HG03378 (cell line): ENCODE measurements around the gene SPG11.

ENCODE experiments used
- ATAC-seq: cut with Tn5 transposase; IDR thresholded peaks from one replicate; pipeline ENCODE4 v1.9.1; 2021; ENCODE audit warnings: mild to moderate bottlenecking, moderate library complexity; ENCODE audit not compliant: unreplicated experiment

SPG11 gene

GRCh38 chr15:44623178-44623577 is 40.3 kb downstream of the SPG11 start:
- ATAC-seq: no peak

GRCh38 chr15:44620081-44620480 is 43.4 kb downstream of the SPG11 start:
- ATAC-seq: no peak

GRCh38 chr15:44616974-44617373 is 46.5 kb downstream of the SPG11 start:
- no peak for ATAC-seq

GRCh38 chr15:44606740-44607139 is 56.7 kb downstream of the SPG11 start:
- no peak for ATAC-seq

GRCh38 chr15:44603126-44603525 is 60.3 kb downstream of the SPG11 start:
- ATAC-seq: no peak

- no peak for ATAC-seq
Measured at GRCh38 chr15:44598892-44599291, 64.6 kb downstream of the SPG11 start.

- ATAC-seq: no peak
Measured at GRCh38 chr15:44598066-44598465, 65.4 kb downstream of the SPG11 start.

GRCh38 chr15:44596511-44597010 is 66.9 kb downstream of the SPG11 start:
- no peak for ATAC-seq

- ATAC-seq: no peak
Measured at GRCh38 chr15:44595656-44596510, 67.6 kb downstream of the SPG11 start.

GRCh38 chr15:44595246-44595645 is 68.2 kb downstream of the SPG11 start:
- ATAC-seq: no peak

- ATAC-seq: no peak
Measured at GRCh38 chr15:44593042-44593736, 70.3 kb downstream of the SPG11 start.

- ATAC-seq: no peak
Measured at GRCh38 chr15:44591326-44591725, 72.1 kb downstream of the SPG11 start.

GRCh38 chr15:44588541-44588940 is 74.9 kb downstream of the SPG11 start:
- ATAC-seq: no peak

GRCh38 chr15:44585633-44586032 is 77.8 kb downstream of the SPG11 start:
- ATAC-seq: no peak

GRCh38 chr15:44584162-44584749 is 79.2 kb downstream of the SPG11 start:
- ATAC-seq: no peak

GRCh38 chr15:44580105-44580504 is 83.4 kb downstream of the SPG11 start:
- no peak for ATAC-seq

- ATAC-seq: no peak
Measured at GRCh38 chr15:44574734-44575133, 88.7 kb downstream of the SPG11 start.

- no peak for ATAC-seq
Measured at GRCh38 chr15:44573386-44573785, 90.1 kb downstream of the SPG11 start.

- ATAC-seq: no peak
Measured at GRCh38 chr15:44570361-44570760, 93.1 kb downstream of the SPG11 start.

GRCh38 chr15:44569316-44569715 is 94.1 kb downstream of the SPG11 start:
- no peak for ATAC-seq

GRCh38 chr15:44568338-44568737 is 95.1 kb downstream of the SPG11 start:
- no peak for ATAC-seq

- no peak for ATAC-seq
Measured at GRCh38 chr15:44566155-44566540, 97.3 kb downstream of the SPG11 start.
